ENCODE results near the gene GCAT. TPM values are rescaled to one million over a fixed set of nuclear protein-coding genes. Genes with fewer than 3 reads are reported as not detected.

GCAT gene
- total RNA-seq, 1 donor from 2014 or later = 27.6 TPM

GRCh38 chr22:37848587-37849088 lies 40.9 kb downstream of the GCAT start:
- FAIRE-seq (no peak), DNase-seq (ENCODE audit: low read depth) (peak; percentile 20)
- H3K4me3 ChIP-seq (ENCODE audit: low read depth, low read length) = peak overlapping the region; percentile 78
- no peaks in the 10 kb centered on the region for H3K27me3 ChIP-seq (ENCODE audit: control insufficient read depth, insufficient read depth, low read length)
- peaks cover 11% of the 10 kb centered on the region for H3K36me3 ChIP-seq (ENCODE audit: control insufficient read depth, insufficient read depth, low read length)
- no peak for TF ChIP-seq CTCF (IDR thresholded peaks at IDR 0.05; ENCODE audit: insufficient read depth, low read length, severe bottlenecking)

GRCh38 chr22:37849089-37849751 lies 41.5 kb downstream of the GCAT start, which contains the start of gene EIF3L:
Gene EIF3L, plus strand, starts transcription at chr22:37849419. Its CDS starts 31 bp downstream, at chr22:37849450.
- DNase-seq (ENCODE audit: low read depth) = peak; percentile 84
- TF ChIP-seq CTCF (IDR thresholded peaks at IDR 0.05; ENCODE audit: insufficient read depth, low read length, severe bottlenecking) = no peak
- Histone ChIP-seq H3K36me3 (ENCODE audit: control insufficient read depth, insufficient read depth, low read length) (peaks cover 15% of the 10 kb centered on the region), H3K27me3 (ENCODE audit: control insufficient read depth, insufficient read depth, low read length) (no peaks in the 10 kb centered on the region), H3K4me3 (ENCODE audit: low read depth, low read length) (peak within 1 kb of the TSS; percentile 78)
- no peak for FAIRE-seq

- H3K27me3 ChIP-seq (ENCODE audit: control insufficient read depth, insufficient read depth, low read length) = no peaks in the 10 kb centered on the region
- H3K36me3 ChIP-seq (ENCODE audit: control insufficient read depth, insufficient read depth, low read length) = peaks cover 21% of the 10 kb centered on the region
- TF ChIP-seq CTCF (IDR thresholded peaks at IDR 0.05; ENCODE audit: insufficient read depth, low read length, severe bottlenecking) = no peak
- no peak for DNase-seq (ENCODE audit: low read depth)
- FAIRE-seq = no peak
- H3K4me3 ChIP-seq (ENCODE audit: low read depth, low read length) = no peak overlapping the region
Measured at GRCh38 chr22:37850801-37851200, 43.1 kb downstream of the GCAT start.

GRCh38 chr22:37852418-37852817 lies 44.7 kb downstream of the GCAT start:
- H3K27me3 ChIP-seq (ENCODE audit: control insufficient read depth, insufficient read depth, low read length) = no peaks in the 10 kb centered on the region
- DNase-seq (ENCODE audit: low read depth) = no peak
- FAIRE-seq = no peak
- peaks cover 21% of the 10 kb centered on the region for H3K36me3 ChIP-seq (ENCODE audit: control insufficient read depth, insufficient read depth, low read length)
- no peak overlapping the region for H3K4me3 ChIP-seq (ENCODE audit: low read depth, low read length)
- no peak for TF ChIP-seq CTCF (IDR thresholded peaks at IDR 0.05; ENCODE audit: insufficient read depth, low read length, severe bottlenecking)

- no peak for TF ChIP-seq CTCF (IDR thresholded peaks at IDR 0.05; ENCODE audit: insufficient read depth, low read length, severe bottlenecking)
- Histone ChIP-seq H3K27me3 (ENCODE audit: control insufficient read depth, insufficient read depth, low read length) (no peaks in the 10 kb centered on the region), H3K4me3 (ENCODE audit: low read depth, low read length) (no peak overlapping the region), H3K36me3 (ENCODE audit: control insufficient read depth, insufficient read depth, low read length) (peaks cover 22% of the 10 kb centered on the region)
- FAIRE-seq (no peak), DNase-seq (ENCODE audit: low read depth) (no peak)
Measured at GRCh38 chr22:37854946-37855345, 47.2 kb downstream of the GCAT start.
